Astrocyte (in vitro differentiated cells and primary cell): Measurements from ENCODE around the gene USP35. TPM values are rescaled to one million over a fixed set of nuclear protein-coding genes. Genes with fewer than 3 reads are reported as not detected.

ENCODE experiments used
- DNase-seq: peaks from one replicate; pipeline ENCODE4 v3.0.0-alpha.2; 2010; ENCODE audit warnings: low read depth
- FAIRE-seq: peaks from 2 replicates; lab custom pipeline; 2011; peaks lifted over from hg19 to GRCh38; lab: Jason Lieb, UNC
- H2AFZ ChIP-seq: 2 replicates; pipeline ENCODE4 v1.6.0; 2012; ENCODE audit warnings: low read depth, low read length, inconsistent platforms
- H3K27ac ChIP-seq: 2 replicates; pipeline ENCODE4 v1.5.1; 2011; ENCODE audit warnings: low read depth, low read length, inconsistent platforms
- H3K27me3 ChIP-seq: 2 replicates; pipeline ENCODE4 v1.6.0; 2011; ENCODE audit warnings: low read length, inconsistent platforms; ENCODE audit not compliant: insufficient read depth
- H3K36me3 ChIP-seq: 2 replicates; pipeline ENCODE4 v1.5.1; 2011; ENCODE audit warnings: low read length, inconsistent platforms; ENCODE audit not compliant: insufficient read depth
- H3K4me1 ChIP-seq: 2 replicates; pipeline ENCODE4 v1.5.1; 2011; ENCODE audit warnings: low read length, inconsistent platforms; ENCODE audit not compliant: insufficient read depth
- H3K4me2 ChIP-seq: 2 replicates; pipeline ENCODE4 v1.6.0; 2012; ENCODE audit warnings: low read length, inconsistent platforms
- H3K4me3 ChIP-seq: 2 replicates; pipeline ENCODE4 v1.5.1; 2011; ENCODE audit warnings: low read depth, mild to moderate bottlenecking, low read length, inconsistent platforms; ENCODE audit not compliant: insufficient read depth
- H3K79me2 ChIP-seq: 2 replicates; pipeline ENCODE4 v1.6.0; 2012; ENCODE audit warnings: mild to moderate bottlenecking, low read length, inconsistent platforms; ENCODE audit not compliant: insufficient read depth
- H3K9ac ChIP-seq: 2 replicates; pipeline ENCODE4 v1.6.0; 2012; ENCODE audit warnings: mild to moderate bottlenecking, low read length, inconsistent platforms
- H3K9me3 ChIP-seq: 2 replicates; pipeline ENCODE4 v1.5.1; 2012; ENCODE audit warnings: low read depth, mild to moderate bottlenecking, low read length, inconsistent platforms; ENCODE audit not compliant: insufficient read depth
- H4K20me1 ChIP-seq: 2 replicates; pipeline ENCODE4 v1.6.0; 2012; ENCODE audit warnings: low read length, inconsistent platforms; ENCODE audit not compliant: insufficient read depth
- H3K27ac Mint-ChIP-seq: one replicate; pipeline ENCODE4 v1.8.0; 2021; ENCODE audit warnings: mild to moderate bottlenecking, mixed read lengths; ENCODE audit not compliant: unreplicated experiment
- H3K27me3 Mint-ChIP-seq: one replicate; pipeline ENCODE4 v1.8.0; 2021; ENCODE audit warnings: low read depth, mixed read lengths; ENCODE audit not compliant: unreplicated experiment
- H3K36me3 Mint-ChIP-seq: one replicate; pipeline ENCODE4 v1.8.0; 2021; ENCODE audit warnings: low read depth, mixed read lengths; ENCODE audit not compliant: unreplicated experiment
- H3K4me1 Mint-ChIP-seq: one replicate; pipeline ENCODE4 v1.8.0; 2021; ENCODE audit warnings: low read depth, mixed read lengths; ENCODE audit not compliant: unreplicated experiment
- H3K4me3 Mint-ChIP-seq: one replicate; pipeline ENCODE4 v1.8.0; 2021; ENCODE audit warnings: mild to moderate bottlenecking, moderate library complexity, mixed read lengths; ENCODE audit not compliant: unreplicated experiment
- H3K9me3 Mint-ChIP-seq: one replicate; pipeline ENCODE4 v1.8.0; 2021; ENCODE audit warnings: mild to moderate bottlenecking, mixed read lengths; ENCODE audit not compliant: unreplicated experiment
- EZH2 ChIP-seq: IDR thresholded peaks from 2 replicates; pipeline ENCODE4 v1.6.1; 2012; ENCODE audit warnings: mild to moderate bottlenecking, low read length, inconsistent platforms; ENCODE audit not compliant: insufficient read depth
- total RNA-seq: library from RNA; stranded (reverse); gene quantifications from 2 replicates; pipeline ENCODE4 v1.2.1, GENCODE V29; 2021
- TF ChIP-seq, protein P1 (sequence below): IDR thresholded peaks from 2 replicates; pipeline ENCODE4 v1.5.1; 2011; ENCODE audit warnings: low read depth, mild to moderate bottlenecking, inconsistent platforms, low read length, moderate library complexity; ENCODE audit not compliant: insufficient read depth

USP35 gene
- total RNA-seq, 1 donor from 2014 or later, result 16.2 TPM

DNA sequence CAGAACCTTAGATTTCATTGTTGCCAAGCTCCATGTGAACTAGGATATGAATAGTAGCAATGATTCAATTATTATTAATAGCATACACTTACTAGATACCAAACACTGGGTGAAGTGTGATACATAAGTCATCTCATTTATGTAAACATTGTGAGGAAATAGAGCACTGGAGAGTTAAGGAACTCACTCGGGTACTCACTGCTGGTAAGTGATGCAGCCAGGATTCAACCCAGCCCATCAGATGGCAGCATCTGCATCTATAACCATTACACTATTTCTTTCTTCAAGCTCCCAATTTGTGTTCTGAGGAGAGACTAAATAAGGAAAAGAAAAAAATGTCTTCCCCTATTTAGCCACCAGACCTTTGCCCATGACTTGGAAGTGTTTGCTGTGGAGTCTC, 39.1 kb upstream of the USP35 start:
- Histone ChIP-seq H4K20me1 (no peaks in the 10 kb centered on the region), H3K4me1 (no peaks in the 10 kb centered on the region), H3K36me3 (no peaks in the 10 kb centered on the region), H3K4me3 (no peak overlapping the region), H3K27ac (no peak overlapping the region), H3K27me3 (no peaks in the 10 kb centered on the region), H2AFZ (no peak overlapping the region), H3K79me2 (no peaks in the 10 kb centered on the region), H3K4me2 (no peak overlapping the region), H3K9me3 (no peaks in the 10 kb centered on the region), H3K9ac (no peak overlapping the region)
- Mint-ChIP-seq H3K4me1 (no peaks in the 10 kb centered on the region), H3K36me3 (peaks cover 2% of the 10 kb centered on the region), H3K27me3 (no peaks in the 10 kb centered on the region), H3K9me3 (no peaks in the 10 kb centered on the region), H3K4me3 (no peak overlapping the region), H3K27ac (no peak overlapping the region)
- no peak for FAIRE-seq
- TF ChIP-seq, protein P1, sequence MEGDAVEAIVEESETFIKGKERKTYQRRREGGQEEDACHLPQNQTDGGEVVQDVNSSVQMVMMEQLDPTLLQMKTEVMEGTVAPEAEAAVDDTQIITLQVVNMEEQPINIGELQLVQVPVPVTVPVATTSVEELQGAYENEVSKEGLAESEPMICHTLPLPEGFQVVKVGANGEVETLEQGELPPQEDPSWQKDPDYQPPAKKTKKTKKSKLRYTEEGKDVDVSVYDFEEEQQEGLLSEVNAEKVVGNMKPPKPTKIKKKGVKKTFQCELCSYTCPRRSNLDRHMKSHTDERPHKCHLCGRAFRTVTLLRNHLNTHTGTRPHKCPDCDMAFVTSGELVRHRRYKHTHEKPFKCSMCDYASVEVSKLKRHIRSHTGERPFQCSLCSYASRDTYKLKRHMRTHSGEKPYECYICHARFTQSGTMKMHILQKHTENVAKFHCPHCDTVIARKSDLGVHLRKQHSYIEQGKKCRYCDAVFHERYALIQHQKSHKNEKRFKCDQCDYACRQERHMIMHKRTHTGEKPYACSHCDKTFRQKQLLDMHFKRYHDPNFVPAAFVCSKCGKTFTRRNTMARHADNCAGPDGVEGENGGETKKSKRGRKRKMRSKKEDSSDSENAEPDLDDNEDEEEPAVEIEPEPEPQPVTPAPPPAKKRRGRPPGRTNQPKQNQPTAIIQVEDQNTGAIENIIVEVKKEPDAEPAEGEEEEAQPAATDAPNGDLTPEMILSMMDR, result peak; percentile 27
- TF ChIP-seq EZH2, result no peak
- DNase-seq, result peak; percentile 43

DNA sequence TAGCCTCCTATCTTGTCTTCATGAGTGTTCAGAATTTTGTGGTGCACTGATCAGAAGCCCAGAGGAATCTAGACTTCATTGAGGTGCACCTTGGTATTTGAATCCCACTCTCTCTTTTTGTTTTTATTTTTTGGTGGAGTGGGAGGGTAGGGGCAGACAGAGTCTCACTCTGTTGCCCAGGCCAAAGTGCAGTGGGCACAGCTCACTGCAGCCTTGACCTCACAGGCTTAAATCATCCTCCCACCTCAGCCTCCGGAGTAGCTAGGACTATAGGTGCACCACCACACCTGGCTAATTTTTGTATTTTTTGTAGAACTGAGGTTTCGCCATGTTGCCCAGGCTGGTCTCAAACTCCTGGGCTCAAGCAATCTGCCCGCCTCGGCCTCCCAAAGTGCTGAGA, 38.4 kb upstream of the USP35 start:
- no peak for DNase-seq
- Histone ChIP-seq H3K9ac (no peak overlapping the region), H2AFZ (no peak overlapping the region), H3K79me2 (no peaks in the 10 kb centered on the region), H3K9me3 (no peaks in the 10 kb centered on the region), H3K4me3 (no peak overlapping the region), H3K27ac (no peak overlapping the region), H3K4me2 (no peak overlapping the region), H3K27me3 (no peaks in the 10 kb centered on the region), H4K20me1 (no peaks in the 10 kb centered on the region), H3K36me3 (no peaks in the 10 kb centered on the region), H3K4me1 (no peaks in the 10 kb centered on the region)
- Mint-ChIP-seq H3K4me1 (no peaks in the 10 kb centered on the region), H3K27ac (no peak overlapping the region), H3K36me3 (no peaks in the 10 kb centered on the region), H3K4me3 (no peak overlapping the region), H3K9me3 (no peaks in the 10 kb centered on the region), H3K27me3 (no peaks in the 10 kb centered on the region)
- no peak for FAIRE-seq
- no peak for TF ChIP-seq EZH2
- TF ChIP-seq, protein P1, result no peak

DNA sequence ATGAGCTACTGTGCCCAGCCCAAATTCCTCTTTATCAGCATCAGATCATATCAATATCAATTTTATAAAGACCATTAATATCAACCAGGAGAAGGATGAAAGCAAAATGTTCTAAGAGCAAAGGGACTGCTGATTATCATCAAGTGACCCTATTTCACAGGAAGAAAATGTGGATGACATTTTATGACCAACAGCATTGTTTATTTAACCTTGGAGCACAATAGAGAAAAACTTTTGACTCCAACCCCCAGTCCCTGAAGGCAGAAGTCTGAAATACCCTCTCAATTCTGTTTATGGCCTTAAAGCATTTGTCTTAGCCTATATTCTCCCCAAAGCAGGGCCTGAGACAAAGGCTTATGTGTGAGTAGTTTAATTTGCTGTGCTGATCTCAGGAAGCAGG, 38.0 kb upstream of the USP35 start:
- no peaks in the 10 kb centered on the region for H3K27me3 Mint-ChIP-seq
- H3K27ac Mint-ChIP-seq, result no peak overlapping the region
- no peaks in the 10 kb centered on the region for H3K9me3 Mint-ChIP-seq
- Histone ChIP-seq H3K27ac (no peak overlapping the region), H3K4me3 (no peak overlapping the region), H4K20me1 (no peaks in the 10 kb centered on the region), H2AFZ (no peak overlapping the region), H3K4me1 (no peaks in the 10 kb centered on the region), H3K4me2 (no peak overlapping the region), H3K9ac (no peak overlapping the region), H3K27me3 (no peaks in the 10 kb centered on the region), H3K9me3 (no peaks in the 10 kb centered on the region), H3K36me3 (no peaks in the 10 kb centered on the region), H3K79me2 (no peaks in the 10 kb centered on the region)
- H3K4me1 Mint-ChIP-seq, result no peaks in the 10 kb centered on the region
- FAIRE-seq (no peak), DNase-seq (no peak)
- H3K36me3 Mint-ChIP-seq, result no peaks in the 10 kb centered on the region
- no peak overlapping the region for H3K4me3 Mint-ChIP-seq
- TF ChIP-seq, protein P1, result no peak
- no peak for TF ChIP-seq EZH2
